ENCODE measurements around the gene ZSCAN32. TPM values are rescaled to one million over a fixed set of nuclear protein-coding genes. Genes with fewer than 3 reads are reported as not detected.

ZSCAN32 gene
- total RNA-seq, 3 donors from 2014 or later, result 10.2 to 14.8 (median 11.4) TPM

DNA sequence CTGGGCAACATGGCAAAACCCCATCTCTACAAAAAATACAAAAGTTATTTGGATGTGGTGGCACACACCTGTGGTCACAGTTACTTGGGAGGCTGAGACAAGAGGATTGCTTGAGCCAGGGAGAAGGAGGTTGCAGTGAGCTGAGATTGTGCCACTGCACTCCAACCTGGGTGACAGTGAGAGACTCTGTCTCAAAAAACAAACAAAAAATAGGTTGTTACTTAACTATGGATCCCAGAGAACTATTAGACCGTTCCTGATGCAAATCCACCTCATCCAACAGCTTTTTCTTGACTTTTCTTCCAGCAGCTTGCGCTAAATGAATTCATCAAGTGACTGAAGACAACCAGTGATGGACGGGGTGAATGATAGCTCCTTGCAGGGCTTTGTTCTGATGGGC is 45.2 kb downstream of the ZSCAN32 start, which contains the start of gene OR2C1:
Gene OR2C1 (plus strand): TSS at position 301 of the 400 bp plus-strand sequence. CDS start 52 bp downstream, at position 353.
- no peak within 1 kb of the TSS for H3K4me3 ChIP-seq
- DNase-seq, result no peak
- H3K36me3 ChIP-seq (ENCODE audit: low read depth), result no peaks in the 10 kb centered on the region
- H3K9me3 ChIP-seq, result no peaks in the 10 kb centered on the region
- no peak for ATAC-seq
- intact Hi-C loops (cut with DNase I, micrococcal nuclease), result no loop called here
- H3K4me1 ChIP-seq (ENCODE audit: low read depth), result no peaks in the 10 kb centered on the region
- TF ChIP-seq, protein P1, sequence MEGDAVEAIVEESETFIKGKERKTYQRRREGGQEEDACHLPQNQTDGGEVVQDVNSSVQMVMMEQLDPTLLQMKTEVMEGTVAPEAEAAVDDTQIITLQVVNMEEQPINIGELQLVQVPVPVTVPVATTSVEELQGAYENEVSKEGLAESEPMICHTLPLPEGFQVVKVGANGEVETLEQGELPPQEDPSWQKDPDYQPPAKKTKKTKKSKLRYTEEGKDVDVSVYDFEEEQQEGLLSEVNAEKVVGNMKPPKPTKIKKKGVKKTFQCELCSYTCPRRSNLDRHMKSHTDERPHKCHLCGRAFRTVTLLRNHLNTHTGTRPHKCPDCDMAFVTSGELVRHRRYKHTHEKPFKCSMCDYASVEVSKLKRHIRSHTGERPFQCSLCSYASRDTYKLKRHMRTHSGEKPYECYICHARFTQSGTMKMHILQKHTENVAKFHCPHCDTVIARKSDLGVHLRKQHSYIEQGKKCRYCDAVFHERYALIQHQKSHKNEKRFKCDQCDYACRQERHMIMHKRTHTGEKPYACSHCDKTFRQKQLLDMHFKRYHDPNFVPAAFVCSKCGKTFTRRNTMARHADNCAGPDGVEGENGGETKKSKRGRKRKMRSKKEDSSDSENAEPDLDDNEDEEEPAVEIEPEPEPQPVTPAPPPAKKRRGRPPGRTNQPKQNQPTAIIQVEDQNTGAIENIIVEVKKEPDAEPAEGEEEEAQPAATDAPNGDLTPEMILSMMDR (IDR thresholded peaks at IDR 0.05), result no peak

DNA sequence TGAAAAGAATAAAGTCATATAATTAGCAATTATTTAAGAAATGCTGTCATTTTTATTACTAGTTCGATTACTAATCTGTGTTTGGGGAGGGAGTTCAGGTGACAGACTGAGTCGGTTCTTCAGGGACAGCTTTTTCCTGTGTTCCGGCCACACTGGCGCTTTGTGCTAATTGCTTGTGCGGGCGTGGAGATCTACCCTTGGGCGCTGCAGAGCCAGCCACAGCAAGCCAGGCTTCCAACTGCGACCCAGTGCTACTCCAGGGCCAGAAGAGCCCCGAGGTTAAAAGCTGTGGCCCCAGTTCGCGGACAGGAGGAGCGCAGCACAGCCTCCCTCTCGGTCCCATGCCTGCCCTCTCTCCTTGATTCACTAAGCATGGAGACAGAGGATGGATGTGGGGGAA is 51.6 kb downstream of the ZSCAN32 start:
- no peak for ATAC-seq

GRCh38 chr16:3348547-3349167 is 52.1 kb downstream of the ZSCAN32 start:
- intact Hi-C loops (cut with DNase I, micrococcal nuclease), result no loop called here
- DNase-seq, result no peak
- TF ChIP-seq, protein P1 (IDR thresholded peaks at IDR 0.05), result no peak
- Histone ChIP-seq H3K36me3 (ENCODE audit: low read depth) (no peaks in the 10 kb centered on the region), H3K4me3 (no peak overlapping the region), H3K4me1 (ENCODE audit: low read depth) (no peaks in the 10 kb centered on the region), H3K9me3 (no peaks in the 10 kb centered on the region)
- no peak for ATAC-seq

More for the DNA sequence above, 51.6 kb downstream of the ZSCAN32 start:
- Histone ChIP-seq H3K4me1 (ENCODE audit: low read depth) (no peaks in the 10 kb centered on the region), H3K36me3 (ENCODE audit: low read depth) (no peaks in the 10 kb centered on the region), H3K9me3 (no peaks in the 10 kb centered on the region), H3K4me3 (no peak overlapping the region)
- TF ChIP-seq, protein P1 (IDR thresholded peaks at IDR 0.05), result no peak
- no peak for DNase-seq
- intact Hi-C loops (cut with DNase I, micrococcal nuclease), result no loop called here

DNA sequence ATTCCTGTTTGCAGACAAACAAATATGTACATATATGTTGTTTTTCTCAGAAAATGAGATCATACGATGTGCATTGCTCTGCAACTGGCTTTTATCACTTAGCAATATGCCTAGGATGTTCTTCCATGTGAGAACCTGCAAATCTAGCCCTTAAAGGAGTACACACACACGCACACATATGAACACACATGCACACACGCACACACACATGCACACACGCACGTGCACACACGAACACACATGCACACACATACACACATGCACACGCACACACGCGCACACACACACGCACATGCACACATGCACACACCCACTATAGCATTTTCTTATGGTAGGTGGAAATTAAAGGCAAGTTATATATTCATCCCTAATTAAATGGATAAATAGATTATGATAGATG is 53.2 kb downstream of the ZSCAN32 start:
- TF ChIP-seq, protein P1 (IDR thresholded peaks at IDR 0.05), result no peak
- ATAC-seq (no peak), DNase-seq (no peak)
- intact Hi-C loops (cut with DNase I, micrococcal nuclease), result no loop called here
- H3K4me3 ChIP-seq, result no peak overlapping the region
- no peaks in the 10 kb centered on the region for H3K36me3 ChIP-seq (ENCODE audit: low read depth)
- H3K4me1 ChIP-seq (ENCODE audit: low read depth), result no peaks in the 10 kb centered on the region
- H3K9me3 ChIP-seq, result no peaks in the 10 kb centered on the region

DNA sequence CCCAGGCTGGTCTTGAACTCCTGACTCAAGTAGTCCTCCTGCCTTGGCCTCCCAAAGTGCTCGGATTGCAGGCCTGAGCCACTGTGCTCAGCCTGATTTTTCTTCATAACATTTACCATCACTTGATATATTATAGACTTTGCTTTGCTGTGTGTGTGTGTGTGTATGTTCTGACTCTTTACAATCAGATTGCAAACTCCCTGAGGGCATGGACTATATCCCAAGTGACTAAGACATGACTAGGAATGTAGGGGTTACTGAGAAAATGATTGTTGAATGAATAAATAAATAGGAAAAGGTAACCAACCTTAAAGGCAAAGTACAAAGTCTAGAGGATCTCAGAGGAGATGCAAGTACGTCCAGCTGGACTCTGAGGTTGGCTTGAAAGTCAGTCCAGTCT is 54.8 kb downstream of the ZSCAN32 start:
- no peak for DNase-seq
- intact Hi-C loops (cut with DNase I, micrococcal nuclease), result no loop called here
- TF ChIP-seq, protein P1 (IDR thresholded peaks at IDR 0.05), result no peak
- ATAC-seq, result no peak
- no peaks in the 10 kb centered on the region for H3K36me3 ChIP-seq (ENCODE audit: low read depth)
- no peaks in the 10 kb centered on the region for H3K4me1 ChIP-seq (ENCODE audit: low read depth)
- H3K9me3 ChIP-seq, result no peaks in the 10 kb centered on the region
- no peak overlapping the region for H3K4me3 ChIP-seq

Other genes with a start within 250 kb of the ZSCAN32 start
- not detected for gene OR1F1, start 212.8 kb downstream of the ZSCAN32 start, total RNA-seq
- 1 to 10 TPM; 6.6 to 8.0 (median 8.0) TPM for gene ZNF200, start 165.8 kb downstream of the ZSCAN32 start, total RNA-seq
- 1 to 10 TPM in 2 of 3 donors, under 1 TPM in 1; 0.61 to 2.2 (median 1.6) TPM for gene MEFV, start 144.4 kb downstream of the ZSCAN32 start, total RNA-seq
- gene ZNF263, start 117.5 kb downstream of the ZSCAN32 start, total RNA-seq, result 10 to 100 TPM; 20.6 to 24.6 (median 21.0) TPM
- gene TIGD7, start 95.6 kb downstream of the ZSCAN32 start, total RNA-seq, result 1 to 10 TPM; 1.6 to 7.5 (median 3.3) TPM
- gene ZNF75A, start 95.5 kb downstream of the ZSCAN32 start, total RNA-seq, result 10 to 100 TPM; 19.0 to 33.1 (median 30.8) TPM
- under 1 TPM in 1 of 3 donors, not detected in 2; 0.22 TPM for gene OR2C1, start 45.1 kb downstream of the ZSCAN32 start, total RNA-seq
- 10 to 100 TPM in 1 of 3 donors, 1 to 10 TPM in 2; 7.5 to 14.5 (median 8.0) TPM for gene ZNF174, start 211 bp upstream of the ZSCAN32 start, total RNA-seq
- gene ZNF597, start 42.5 kb upstream of the ZSCAN32 start, total RNA-seq, result 1 to 10 TPM; 1.9 TPM
- gene NAA60, start 42.7 kb upstream of the ZSCAN32 start, total RNA-seq, result 10 to 100 TPM; 72.2 to 94.7 (median 83.3) TPM
- not detected for gene C16orf90, start 94.5 kb upstream of the ZSCAN32 start, total RNA-seq
- gene CLUAP1, start 100.0 kb upstream of the ZSCAN32 start, total RNA-seq, result 10 to 100 TPM in 2 of 3 donors, 1 to 10 TPM in 1; 8.3 to 37.3 (median 10.8) TPM
- gene NLRC3, start 176.4 kb upstream of the ZSCAN32 start, total RNA-seq, result 1 to 10 TPM; 1.4 to 2.6 (median 1.7) TPM
- gene SLX4, start 210.6 kb upstream of the ZSCAN32 start, total RNA-seq, result 1 to 10 TPM; 3.6 to 6.7 (median 5.0) TPM